HG03457 (cell line): Measurements from ENCODE around the gene C12orf75.
"Not testable (repeated sequence)": the region's sequence is repeated elsewhere in the genome, so short reads cannot be mapped to it uniquely, and the experiment has no call there.

Experiments used
- ATAC-seq: cut with Tn5 transposase; IDR thresholded peaks from one replicate; pipeline ENCODE4 v1.9.1; 2021; ENCODE audit warnings: moderate number of reproducible peaks; ENCODE audit not compliant: unreplicated experiment

Gene C12orf75

DNA sequence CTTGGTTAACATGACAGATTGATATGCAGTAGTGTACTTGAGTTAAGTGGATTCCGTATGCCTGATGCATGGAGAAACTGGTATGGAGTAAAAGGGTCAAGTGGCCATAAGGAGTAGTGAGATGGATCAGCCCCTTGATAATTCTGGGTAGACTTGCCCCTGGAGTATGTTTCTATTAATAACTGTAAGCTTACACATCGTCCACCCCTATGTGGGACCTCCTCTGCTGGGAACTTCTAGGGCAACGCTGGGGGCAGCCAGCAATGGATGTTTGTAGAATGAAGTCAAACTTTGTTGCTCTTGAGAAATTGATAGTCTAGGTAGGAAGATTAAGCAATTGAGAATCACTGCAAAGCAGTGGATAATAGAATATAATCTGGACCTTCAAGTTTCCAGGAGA lies 3.5 kb downstream of the C12orf75 start:
- ATAC-seq = no peak

GRCh38 chr12:105334582-105334981 lies 4.1 kb downstream of the C12orf75 start:
- no peak for ATAC-seq

- no peak for ATAC-seq
Measured at GRCh38 chr12:105335856-105336255, 5.4 kb downstream of the C12orf75 start.

GRCh38 chr12:105336411-105336810 lies 5.9 kb downstream of the C12orf75 start:
- ATAC-seq = no peak

DNA sequence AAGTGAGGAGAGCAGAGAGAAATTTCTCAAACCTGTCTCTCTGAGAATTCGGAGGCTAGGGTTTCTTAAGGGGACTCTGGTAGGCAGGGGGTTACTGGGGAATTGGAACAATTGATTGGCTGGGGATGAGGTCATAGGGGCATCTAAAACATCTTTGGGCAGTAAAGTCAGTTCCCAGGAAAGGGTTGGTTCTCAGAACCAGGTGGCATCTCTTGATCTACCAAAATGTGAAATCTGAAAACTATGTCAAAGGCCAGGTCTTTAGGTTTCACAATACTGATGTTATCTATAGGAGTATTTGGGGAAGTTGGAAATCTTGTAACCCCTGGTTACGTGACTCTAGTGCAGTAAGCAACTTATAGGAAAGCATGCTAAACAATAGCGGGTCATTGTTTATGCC lies 6.9 kb downstream of the C12orf75 start:
- no peak for ATAC-seq

DNA sequence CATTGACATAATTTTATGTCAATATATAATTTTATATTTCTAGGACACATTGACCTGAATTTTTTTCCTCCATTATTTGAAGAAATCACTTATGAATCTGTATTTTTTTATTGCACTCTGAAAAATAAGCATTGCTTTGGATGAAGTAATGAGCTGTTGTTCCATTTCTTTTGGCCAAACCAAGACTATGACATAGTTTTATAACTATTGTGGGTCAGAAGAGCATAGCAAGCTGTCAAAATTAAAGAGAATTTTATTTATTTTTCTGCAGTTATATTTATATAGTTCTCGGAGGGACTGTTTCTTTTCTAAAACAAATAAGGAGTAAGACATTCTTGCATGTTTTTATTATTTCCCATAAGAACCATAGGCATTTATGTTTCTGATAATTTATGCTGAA lies 8.5 kb downstream of the C12orf75 start:
- ATAC-seq = no peak

DNA sequence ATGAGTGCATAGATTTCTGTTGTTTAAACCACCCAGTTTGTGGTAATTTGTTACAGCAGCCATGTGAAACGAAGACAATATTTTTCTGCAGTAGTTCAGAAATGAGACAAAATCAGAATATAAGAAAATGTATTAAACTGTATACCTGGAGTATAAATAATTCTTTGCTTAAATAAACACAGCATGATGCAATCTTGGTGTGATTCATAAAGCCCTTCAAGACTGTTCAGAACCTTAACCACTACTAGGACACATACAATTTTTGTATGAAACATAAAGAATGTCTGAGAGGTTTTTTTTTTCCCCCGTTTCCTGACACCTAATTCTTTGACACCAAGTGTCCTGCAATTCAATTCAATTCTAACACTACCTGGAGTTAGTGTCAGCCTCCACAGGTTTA lies 10.5 kb downstream of the C12orf75 start:
- no peak for ATAC-seq

- ATAC-seq = not testable (repeated sequence)
Measured at GRCh38 chr12:105341620-105342019, 11.1 kb downstream of the C12orf75 start.

- ATAC-seq = no peak
Measured at GRCh38 chr12:105342464-105342863, 12.0 kb downstream of the C12orf75 start.

- ATAC-seq = no peak
Measured at GRCh38 chr12:105343836-105344235, 13.3 kb downstream of the C12orf75 start.

GRCh38 chr12:105347499-105347898 lies 17.0 kb downstream of the C12orf75 start:
- no peak for ATAC-seq

DNA sequence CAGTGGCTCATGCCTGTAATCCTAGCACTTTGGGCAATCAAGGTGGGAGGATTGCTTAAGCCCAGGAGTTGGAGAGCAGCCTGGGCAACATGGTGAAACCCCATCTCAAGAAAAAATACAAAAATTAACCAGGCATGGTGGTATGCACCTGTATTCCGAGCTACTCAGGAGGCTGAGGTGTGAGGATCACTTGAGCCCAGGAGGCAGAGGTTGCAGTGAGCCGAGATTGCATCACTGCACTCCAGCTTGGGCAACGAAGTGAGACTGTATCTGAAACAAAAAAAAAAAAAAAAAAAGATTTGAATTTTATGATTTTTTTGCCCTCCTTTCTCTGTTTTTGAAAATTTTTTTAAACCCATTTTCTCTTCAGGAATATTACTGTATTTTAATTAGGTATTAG lies 17.7 kb downstream of the C12orf75 start:
- no peak for ATAC-seq

- no peak for ATAC-seq
Measured at GRCh38 chr12:105348561-105348960, 18.1 kb downstream of the C12orf75 start.

DNA sequence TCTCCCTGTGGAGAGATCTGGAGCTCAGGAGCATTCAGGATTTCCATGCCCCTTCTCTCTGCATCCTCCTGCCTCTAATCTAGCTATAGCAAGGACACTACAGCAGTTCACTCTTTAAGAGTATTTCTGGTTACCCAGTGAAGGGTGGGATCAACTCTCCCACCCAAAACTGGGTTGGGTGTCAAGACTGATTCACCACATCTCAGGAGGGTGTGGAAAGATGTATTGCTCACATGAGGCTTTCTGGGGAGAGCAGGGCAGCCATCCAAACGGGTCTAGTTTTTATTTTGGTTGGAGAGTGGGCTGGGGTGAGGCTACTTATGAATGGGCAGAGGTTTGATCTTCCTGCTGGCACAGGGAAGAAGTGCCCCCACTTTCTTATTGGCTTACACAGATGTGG lies 18.6 kb downstream of the C12orf75 start:
- ATAC-seq = no peak

- ATAC-seq = no peak
Measured at GRCh38 chr12:105351523-105351922, 21.0 kb downstream of the C12orf75 start.

DNA sequence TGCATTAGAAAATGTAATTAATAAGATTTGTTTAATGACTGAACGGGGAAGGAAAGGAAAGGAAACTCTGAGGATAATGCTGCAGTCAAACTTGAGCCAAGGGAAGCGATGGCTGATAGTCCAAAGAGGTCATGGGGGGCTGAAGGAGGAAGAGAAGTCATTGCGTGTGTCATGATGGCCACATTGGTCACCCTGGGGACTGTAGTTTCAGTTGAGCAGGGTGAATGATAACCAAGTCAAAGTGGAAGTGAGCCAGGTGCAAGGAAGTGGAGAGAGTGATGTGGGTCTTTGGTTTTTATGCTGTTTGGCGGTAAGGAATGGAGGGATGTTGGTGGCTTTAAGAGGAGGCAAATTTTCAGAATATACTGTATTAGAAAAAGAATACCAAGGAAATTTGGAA lies 21.6 kb downstream of the C12orf75 start:
- peak; percentile 76 for ATAC-seq

GRCh38 chr12:105352940-105353635 lies 22.6 kb downstream of the C12orf75 start:
- no peak for ATAC-seq

- no peak for ATAC-seq
Measured at GRCh38 chr12:105355752-105356151, 25.3 kb downstream of the C12orf75 start.

DNA sequence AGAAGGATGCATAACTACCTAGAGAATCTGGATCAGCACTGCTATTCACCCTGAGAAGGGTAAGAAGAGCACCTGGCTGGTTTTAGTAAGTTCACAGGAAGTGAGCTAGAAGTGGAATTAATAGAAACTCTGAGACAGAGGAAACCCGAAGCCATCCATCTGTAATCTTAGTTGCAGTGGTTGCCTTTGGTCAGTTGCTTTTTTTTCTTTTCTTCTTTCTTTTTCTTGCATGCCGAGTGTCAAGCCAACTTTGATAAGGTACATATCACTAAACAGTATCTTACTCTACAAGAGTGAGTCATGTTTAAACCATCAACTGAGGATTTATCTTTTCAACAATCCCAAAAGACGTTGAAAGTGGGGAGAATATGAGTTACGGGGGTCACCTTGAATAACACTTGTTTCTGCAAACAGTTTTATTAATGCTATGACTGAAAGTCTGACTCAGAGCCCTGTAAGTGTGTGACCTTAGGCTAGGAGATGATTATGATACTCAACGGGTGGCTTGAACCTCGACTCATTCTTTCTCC lies 26.7 kb downstream of the C12orf75 start:
- ATAC-seq = peak; percentile 72

GRCh38 chr12:105358789-105359188 lies 28.3 kb downstream of the C12orf75 start:
- no peak for ATAC-seq

DNA sequence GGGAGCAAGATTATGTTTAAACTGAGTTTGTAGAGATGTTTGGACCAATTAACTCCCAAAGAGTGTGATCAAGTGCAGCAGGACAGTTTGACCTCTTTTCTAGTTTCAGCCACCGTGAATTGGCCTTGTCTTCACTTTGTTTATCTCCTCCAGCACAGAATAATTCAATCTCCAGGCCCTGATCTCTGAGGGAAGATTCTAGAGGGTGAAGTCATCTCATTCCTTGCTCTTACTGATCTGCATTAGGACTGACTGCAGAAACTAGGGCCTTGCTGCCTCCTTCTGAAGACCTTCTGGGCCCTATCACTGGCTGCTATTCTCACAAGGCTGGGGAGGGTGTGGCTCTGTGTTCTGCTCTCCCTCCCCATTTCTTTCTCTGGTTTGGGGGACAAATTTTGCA lies 29.4 kb downstream of the C12orf75 start:
- no peak for ATAC-seq

DNA sequence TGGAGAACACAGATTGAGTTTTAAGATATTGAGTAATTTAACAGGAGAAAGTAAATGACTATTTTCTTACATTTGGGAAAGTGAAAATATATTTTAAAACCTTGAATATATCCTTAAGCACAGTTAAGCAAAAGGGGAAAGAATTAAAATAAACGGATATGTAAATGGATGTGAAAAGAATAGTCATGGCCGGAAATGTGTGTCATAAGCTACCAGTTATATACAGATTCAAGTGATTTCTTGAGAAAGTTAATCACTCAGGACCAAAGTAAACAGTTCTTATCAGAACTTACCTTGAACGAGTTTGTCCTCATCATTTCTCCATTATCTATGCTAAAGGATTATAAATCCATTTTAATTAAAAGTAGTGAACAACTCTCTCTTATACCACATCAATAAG lies 33.4 kb downstream of the C12orf75 start:
- no peak for ATAC-seq

- no peak for ATAC-seq
Measured at GRCh38 chr12:105365231-105365630, 34.7 kb downstream of the C12orf75 start.
